KOPT-K1 (cell line): ENCODE measurements around the gene TADA2B.

Experiments
- H3K27ac ChIP-seq: fragments of 200-600 bp; sonication (generic); 2 replicates; pipeline ENCODE4 v1.5.1; 2016; ENCODE audit warnings: antibody characterized with exemption, mild to moderate bottlenecking, low read depth, low read length; ENCODE audit not compliant: poor library complexity, severe bottlenecking
- H3K36me3 ChIP-seq: fragments of 200-600 bp; sonication (generic); 2 replicates; pipeline ENCODE4 v1.5.1; 2017; ENCODE audit warnings: antibody characterized with exemption, mild to moderate bottlenecking, low read length, moderate library complexity; ENCODE audit not compliant: insufficient read depth
- H3K9me3 ChIP-seq: fragments of 200-600 bp; sonication (generic); 2 replicates; pipeline ENCODE4 v1.5.1; 2017; ENCODE audit warnings: antibody characterized with exemption, low read length, mild to moderate bottlenecking; ENCODE audit not compliant: insufficient read depth, poor library complexity, severe bottlenecking

Gene TADA2B

DNA sequence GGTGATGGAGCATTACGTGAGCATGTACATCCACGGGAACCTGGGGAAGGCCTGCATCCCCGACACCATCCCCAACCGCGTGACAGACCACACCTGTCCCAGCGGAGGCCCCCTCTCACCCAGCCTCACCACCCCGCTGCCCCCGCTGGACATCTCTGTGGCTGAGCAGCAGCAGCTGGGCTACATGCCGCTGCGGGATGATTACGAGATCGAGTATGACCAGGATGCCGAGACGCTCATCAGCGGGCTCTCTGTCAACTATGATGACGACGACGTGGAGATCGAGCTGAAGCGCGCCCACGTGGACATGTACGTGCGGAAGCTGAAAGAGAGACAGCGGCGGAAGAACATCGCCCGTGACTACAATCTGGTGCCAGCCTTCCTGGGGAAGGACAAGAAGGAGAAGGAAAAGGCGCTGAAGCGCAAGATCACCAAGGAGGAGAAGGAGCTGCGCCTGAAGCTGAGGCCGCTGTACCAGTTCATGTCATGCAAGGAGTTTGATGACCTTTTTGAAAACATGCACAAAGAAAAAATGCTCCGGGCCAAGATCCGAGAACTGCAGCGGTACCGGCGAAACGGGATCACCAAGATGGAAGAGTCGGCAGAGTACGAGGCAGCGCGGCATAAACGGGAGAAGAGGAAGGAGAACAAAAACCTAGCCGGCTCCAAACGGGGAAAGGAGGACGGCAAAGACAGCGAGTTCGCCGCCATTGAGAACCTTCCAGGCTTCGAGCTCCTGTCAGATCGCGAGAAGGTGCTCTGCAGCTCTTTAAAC lies 11.1 kb downstream of the TADA2B start:
- H3K27ac ChIP-seq, result no peak overlapping the region
- H3K36me3 ChIP-seq, result peaks cover 69% of the 10 kb centered on the region

DNA sequence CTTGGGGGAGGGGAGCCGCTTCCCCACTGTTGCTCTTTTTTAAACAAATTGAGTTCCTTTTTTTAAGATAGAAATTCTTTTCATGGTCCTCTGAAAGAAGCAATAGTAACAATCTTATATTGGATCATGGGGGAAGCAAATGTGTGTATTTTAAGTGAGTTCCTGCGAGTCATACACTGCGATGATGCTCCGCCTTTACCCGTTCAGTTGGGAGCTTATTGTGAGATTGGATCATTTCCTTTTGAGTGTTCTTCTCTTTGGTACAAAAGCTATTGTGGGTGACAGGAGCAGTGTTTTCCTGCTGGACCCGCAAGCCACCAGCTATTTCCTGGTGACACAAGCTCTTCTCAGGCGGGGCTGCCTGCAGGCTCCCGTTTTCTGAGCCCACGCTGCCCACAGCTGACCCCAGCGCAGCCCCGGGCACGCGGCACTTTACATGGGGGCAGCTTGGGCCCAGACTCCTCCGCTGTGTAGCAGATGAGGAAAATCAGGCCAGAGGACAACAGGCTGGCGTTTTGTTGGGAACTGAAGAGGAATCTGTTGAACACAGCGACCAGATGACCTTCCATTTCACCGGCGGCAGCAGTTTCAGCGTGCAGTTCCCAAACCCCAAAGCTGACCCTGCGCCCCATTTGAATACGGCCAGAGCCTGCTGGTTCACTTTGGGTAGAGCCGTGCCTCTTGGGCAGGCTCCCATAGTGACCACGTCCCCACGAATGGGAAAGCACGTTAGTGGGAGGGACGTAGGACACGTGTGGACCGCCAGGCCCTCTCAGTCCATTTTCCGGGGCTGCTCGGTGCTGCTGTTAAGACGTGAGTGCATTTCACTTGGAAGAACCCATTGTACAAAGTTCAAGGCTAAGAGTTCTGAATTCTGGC lies 12.2 kb downstream of the TADA2B start:
- no peak overlapping the region for H3K27ac ChIP-seq
- H3K36me3 ChIP-seq, result peaks cover 80% of the 10 kb centered on the region
- no peaks in the 10 kb centered on the region for H3K9me3 ChIP-seq

More for the DNA sequence above, 11.1 kb downstream of the TADA2B start:
- no peaks in the 10 kb centered on the region for H3K9me3 ChIP-seq

DNA sequence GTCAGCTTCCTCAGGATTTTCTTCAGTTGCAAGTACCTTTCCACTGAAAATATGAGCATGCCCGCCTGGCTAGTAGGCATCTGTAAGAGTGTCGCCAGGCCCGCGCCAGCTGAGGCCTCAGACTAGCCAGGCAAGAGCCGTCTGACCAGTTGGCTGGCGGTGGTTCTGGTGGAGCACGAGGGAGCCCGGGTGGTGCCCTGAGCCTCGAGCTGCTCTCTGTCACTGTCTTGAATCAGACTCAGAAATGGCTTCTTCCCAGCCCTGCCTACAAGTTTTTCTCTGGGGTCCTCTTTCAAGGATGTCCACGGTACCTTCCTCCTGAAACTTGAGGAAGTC lies 12.8 kb downstream of the TADA2B start:
- Histone ChIP-seq H3K36me3 (peaks cover 83% of the 10 kb centered on the region), H3K27ac (no peak overlapping the region), H3K9me3 (no peaks in the 10 kb centered on the region)

DNA sequence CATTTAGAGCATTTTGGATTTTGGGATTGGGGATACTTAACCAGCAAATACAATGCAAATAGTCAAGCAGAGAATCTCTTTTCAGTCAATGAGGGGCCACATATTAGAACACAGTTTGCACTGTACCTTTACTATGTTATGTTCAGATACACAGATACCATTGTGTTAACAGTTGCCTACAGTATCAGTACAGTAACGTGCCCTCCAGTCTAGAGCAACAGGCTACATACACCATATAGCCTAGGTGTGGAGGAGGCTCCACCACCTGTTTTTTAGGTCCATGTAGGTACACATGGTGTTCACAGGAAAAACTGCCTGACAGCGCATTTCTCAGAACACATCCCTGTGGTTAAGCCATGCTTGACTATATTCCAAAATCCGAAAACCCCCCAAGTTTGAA lies 15.6 kb downstream of the TADA2B start:
- H3K27ac ChIP-seq, result no peak overlapping the region

DNA sequence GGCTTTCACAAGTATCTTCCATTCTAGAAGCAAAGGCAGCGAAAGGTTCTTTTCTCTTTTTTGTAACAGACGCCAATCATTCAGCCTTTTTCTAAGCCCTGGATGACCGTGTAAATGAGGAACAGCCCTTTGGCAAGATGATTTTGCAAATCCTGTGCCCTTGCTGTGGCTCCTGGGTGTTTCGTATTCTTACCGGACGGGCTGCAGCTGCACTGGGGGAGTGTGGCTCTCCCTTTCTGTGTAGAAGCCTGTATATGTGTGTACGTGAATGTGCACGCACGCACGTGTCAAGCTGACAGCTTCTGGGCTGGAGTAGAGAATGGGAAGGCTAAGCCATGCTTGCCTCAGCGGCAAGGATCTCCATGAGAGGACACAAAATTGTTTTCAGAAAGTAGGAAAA lies 16.5 kb downstream of the TADA2B start:
- no peaks in the 10 kb centered on the region for H3K9me3 ChIP-seq
- H3K36me3 ChIP-seq, result peaks cover 97% of the 10 kb centered on the region
- H3K27ac ChIP-seq, result no peak overlapping the region

More for the DNA sequence above, 15.6 kb downstream of the TADA2B start:
- Histone ChIP-seq H3K36me3 (peaks cover 97% of the 10 kb centered on the region), H3K9me3 (no peaks in the 10 kb centered on the region)

DNA sequence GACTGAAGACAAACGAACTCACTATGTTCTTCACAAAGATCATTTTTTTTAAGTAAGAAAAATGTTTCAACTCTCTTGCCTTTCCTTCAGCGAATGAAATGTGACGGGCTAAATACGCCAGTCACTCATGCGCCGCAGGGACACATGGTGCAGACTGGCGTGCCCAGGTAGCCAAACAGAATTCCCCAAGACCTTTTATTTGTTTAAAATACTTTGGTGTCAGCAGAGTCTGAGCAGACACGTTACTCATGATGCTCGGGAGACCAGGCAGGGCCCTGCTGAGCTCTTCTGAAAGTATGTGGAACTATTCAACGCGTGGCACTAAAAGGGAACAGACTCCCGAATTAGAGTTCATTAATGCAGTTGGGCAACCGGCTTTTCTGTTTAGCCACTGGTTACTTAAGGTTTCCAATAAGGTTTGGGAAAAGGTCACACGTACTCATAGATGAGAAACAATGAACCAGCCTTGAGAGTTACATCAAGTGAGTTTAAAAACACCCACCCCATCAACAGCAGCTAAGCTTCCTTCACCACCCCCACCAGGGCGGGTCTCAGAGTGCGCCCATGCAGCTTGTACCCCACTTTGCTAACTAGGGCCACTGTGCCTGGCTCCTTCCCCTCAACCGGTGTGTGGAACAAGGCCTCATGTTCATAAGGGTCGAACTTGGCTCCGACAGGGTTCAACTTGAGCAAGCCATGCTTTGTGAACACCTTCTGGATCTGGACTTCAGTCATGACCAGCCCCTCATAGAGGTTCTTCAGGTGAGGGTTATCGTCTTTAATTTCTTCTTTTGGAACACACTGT lies 17.4 kb downstream of the TADA2B start:
- H3K36me3 ChIP-seq, result peaks cover 97% of the 10 kb centered on the region
- no peaks in the 10 kb centered on the region for H3K9me3 ChIP-seq
- no peak overlapping the region for H3K27ac ChIP-seq

DNA sequence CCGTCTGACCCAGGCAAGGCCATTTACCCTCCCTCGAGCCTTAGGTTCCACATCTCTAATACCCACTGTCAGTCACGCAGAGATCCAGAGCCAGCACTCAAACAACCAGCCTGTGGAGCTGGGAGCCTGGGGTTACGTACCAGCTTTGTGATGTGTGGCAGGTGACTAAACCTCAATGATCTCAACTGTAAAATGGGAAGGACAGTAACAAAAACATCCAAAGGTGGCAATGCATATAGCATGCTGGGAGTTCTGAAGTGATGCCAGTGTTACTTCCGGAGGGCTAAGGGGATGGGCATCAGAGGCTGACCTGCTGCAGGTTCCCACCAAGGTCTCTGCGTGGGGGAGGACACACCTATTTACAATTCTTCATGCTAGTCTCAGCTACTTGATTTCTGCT lies 18.6 kb downstream of the TADA2B start:
- Histone ChIP-seq H3K27ac (no peak overlapping the region), H3K9me3 (no peaks in the 10 kb centered on the region), H3K36me3 (peaks cover 96% of the 10 kb centered on the region)

DNA sequence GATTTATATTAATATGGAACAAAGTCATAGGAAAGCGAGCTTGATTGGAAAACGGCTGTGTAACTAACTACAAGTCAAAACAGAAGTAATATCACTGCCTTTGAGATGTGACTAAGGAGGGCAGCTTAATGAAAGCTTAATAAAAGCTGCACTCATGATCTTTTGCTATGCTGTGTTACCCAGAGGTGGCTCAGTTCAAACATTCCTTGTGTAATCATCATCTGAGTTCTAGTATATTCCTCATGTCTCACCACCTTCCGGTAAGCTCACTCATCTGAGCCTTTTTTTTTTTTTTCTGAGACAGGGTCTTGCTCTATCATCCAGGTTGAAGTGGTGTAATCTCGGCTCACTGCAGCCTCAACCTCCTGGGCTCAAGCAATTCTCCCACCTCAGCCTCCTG lies 19.6 kb downstream of the TADA2B start:
- H3K36me3 ChIP-seq, result peaks cover 86% of the 10 kb centered on the region
- no peaks in the 10 kb centered on the region for H3K9me3 ChIP-seq
- H3K27ac ChIP-seq, result no peak overlapping the region

DNA sequence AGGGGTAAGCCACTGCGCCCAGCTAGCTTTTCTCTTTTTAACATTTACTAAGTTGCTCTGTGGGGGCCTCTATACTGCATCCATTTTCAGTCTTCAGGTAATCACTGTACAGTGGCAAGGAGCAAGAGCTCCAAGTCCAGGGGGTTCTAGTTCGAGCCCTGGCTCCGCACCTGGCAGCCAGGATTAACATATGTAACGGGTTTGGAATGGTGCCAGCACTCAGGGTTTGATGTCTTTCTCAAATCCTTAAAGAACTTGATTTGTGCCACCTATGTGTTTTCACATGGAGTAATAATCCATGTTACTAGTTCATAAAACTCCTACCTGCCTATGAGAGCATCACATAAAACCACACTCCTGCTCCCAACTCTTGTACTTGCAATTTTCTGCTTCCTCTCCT lies 20.2 kb downstream of the TADA2B start:
- Histone ChIP-seq H3K27ac (no peak overlapping the region), H3K9me3 (no peaks in the 10 kb centered on the region), H3K36me3 (peaks cover 81% of the 10 kb centered on the region)

DNA sequence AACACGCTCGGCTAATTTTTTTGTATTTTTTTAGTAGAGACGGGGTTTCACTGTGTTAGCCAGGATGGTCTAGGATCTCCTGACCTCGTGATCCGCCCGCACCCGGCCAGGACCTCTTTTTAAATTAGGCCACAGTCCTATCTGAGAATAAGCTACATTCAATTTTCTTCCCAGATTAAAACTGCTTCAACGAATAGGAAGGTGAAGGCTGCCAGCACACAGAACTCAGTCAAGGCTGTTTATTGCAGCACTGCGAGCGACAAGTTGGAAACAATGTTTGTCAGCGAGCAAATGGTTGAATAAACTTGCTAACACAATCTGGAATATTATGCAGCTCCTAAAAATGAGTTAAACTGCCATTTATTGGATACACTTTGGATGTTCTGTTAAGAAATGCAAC lies 22.8 kb downstream of the TADA2B start:
- Histone ChIP-seq H3K36me3 (peaks cover 54% of the 10 kb centered on the region), H3K9me3 (no peaks in the 10 kb centered on the region), H3K27ac (no peak overlapping the region)

DNA sequence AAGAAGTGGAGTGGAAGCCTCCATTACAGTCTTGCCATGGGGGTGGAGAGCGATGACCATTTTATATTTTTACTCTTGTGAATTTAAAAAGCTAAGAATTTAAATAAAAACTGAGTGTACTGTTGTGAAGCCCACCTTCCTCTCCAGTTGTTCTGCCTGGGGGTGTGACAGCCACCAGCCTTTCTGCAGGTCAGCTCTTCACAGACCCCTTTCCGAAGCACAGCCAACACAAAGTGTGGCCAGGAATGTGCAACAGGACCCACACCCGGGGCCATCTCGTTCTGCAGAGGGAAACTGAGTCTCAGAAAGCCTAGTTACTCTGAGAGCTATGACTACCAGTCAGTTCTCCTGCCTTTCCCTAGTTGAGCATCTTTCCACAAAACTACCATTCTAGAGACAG lies 23.3 kb downstream of the TADA2B start:
- peak overlapping the region; percentile 72 for H3K27ac ChIP-seq

DNA sequence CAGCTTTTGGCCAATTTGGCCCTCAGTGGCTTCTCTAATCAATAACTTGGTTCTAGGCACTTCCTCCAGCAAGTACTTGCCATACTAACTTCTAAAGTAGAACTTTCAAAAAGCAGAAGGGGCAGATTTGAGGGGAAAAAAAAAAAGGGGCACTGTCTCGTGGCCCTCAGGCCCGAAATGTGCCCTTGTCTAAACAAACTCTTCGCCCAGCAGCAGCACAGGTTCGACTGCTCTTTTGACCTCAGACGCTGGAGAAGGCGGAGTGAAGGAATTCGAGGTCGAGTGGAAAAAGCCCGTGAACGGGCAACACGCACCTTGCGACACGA lies 23.9 kb downstream of the TADA2B start:
- peaks cover 44% of the 10 kb centered on the region for H3K36me3 ChIP-seq
- H3K9me3 ChIP-seq, result no peaks in the 10 kb centered on the region
- peak overlapping the region; percentile 72 for H3K27ac ChIP-seq

More for the DNA sequence above, 23.3 kb downstream of the TADA2B start:
- Histone ChIP-seq H3K9me3 (no peaks in the 10 kb centered on the region), H3K36me3 (peaks cover 50% of the 10 kb centered on the region)

DNA sequence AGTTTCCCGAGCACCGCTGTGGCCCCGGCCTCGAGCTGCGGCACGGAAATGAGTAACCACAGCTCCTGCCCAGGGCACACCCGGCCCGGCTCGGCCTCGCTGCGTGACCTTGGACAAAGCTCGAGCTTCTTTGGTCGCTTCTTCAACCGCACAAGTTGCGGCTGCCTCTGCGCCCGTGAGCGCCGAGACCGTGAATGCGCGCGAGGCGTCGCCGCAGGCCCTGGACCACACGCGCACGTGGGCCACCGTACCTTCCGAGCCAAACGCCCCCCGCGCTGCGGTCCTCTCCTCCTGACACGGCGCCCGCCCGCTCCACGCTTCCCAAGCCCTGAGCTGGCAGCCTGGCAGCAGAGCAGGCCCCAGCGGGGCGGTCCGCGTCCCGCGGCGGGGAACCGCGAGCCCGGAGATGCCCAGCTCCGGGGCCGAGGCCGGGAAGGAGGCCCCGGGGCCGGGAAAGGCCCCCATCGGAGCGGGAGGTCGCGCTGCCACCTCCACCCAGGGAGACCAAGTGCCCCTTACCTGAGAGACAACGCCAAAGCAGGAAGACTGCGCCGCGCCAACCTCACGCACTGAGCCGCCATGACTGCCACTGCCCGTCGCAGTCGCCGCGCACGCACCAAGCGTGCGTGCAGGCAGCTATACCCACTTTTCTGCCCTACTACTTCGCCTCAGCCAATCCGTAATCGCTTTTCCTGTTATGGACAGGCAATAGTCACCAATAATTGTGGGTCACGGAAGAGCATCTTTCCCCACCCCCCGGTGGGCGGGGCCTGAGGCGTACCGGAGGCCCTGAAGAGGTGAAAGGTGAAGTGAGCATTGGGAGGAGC lies 24.5 kb downstream of the TADA2B start, which contains the start of gene GRPEL1:
Gene GRPEL1 (minus strand): TSS at position 613 of the 827 bp plus-strand sequence. CDS start 32 bp downstream, at position 581.
- Histone ChIP-seq H3K27ac (peak within 1 kb of the TSS; percentile 72), H3K9me3 (no peaks in the 10 kb centered on the region), H3K36me3 (peaks cover 40% of the 10 kb centered on the region)

DNA sequence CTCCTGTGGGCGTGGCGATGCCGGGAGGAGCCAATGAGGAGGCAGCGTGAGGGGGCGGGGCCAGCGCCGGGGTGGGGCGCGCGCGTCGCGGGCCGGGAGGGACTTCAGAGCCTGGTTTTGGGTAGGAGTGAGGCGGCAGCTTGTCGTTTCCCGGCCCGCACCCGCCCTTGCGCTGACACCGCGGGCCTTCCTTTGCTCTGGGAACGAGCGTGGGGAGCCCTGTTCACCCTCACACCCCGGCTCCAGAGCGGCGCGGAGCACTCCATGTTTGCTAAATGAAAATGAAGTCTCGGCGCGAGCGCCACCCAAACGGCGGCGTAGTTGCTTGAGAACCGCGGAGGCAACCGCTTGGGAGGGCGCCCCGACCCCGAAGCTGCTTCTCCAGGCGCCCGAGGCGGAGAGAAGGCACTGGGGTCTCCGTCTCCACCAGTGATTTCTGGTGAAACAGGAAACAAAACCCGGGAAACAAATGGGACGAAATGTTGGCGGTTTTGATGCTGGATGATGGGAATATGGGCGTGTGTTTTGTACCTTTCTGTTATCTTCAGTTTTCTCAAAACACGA lies 25.2 kb downstream of the TADA2B start:
- H3K27ac ChIP-seq, result peak overlapping the region; percentile 54
- peaks cover 33% of the 10 kb centered on the region for H3K36me3 ChIP-seq
- no peaks in the 10 kb centered on the region for H3K9me3 ChIP-seq
